Suppressor macrophage (primary cell): ENCODE results near the gene USP9X.
"Not testable (repeated sequence)": the region's sequence is repeated elsewhere in the genome, so short reads cannot be mapped to it uniquely, and the experiment has no call there.

Source experiments
- DNase-seq, 4 experiments: peaks; one replicate each; pipeline ENCODE4 v3.0.0-alpha.2; 2020 to 2022
- total RNA-seq, 17 experiments: gene quantifications; one replicate each; lab custom pipeline; 2026; ENCODE audit warnings: mixed read lengths in 6 of 17, inconsistent platforms in 3 of 17; lab: John Stamatoyannopoulos, UW

The USP9X gene, protein sequence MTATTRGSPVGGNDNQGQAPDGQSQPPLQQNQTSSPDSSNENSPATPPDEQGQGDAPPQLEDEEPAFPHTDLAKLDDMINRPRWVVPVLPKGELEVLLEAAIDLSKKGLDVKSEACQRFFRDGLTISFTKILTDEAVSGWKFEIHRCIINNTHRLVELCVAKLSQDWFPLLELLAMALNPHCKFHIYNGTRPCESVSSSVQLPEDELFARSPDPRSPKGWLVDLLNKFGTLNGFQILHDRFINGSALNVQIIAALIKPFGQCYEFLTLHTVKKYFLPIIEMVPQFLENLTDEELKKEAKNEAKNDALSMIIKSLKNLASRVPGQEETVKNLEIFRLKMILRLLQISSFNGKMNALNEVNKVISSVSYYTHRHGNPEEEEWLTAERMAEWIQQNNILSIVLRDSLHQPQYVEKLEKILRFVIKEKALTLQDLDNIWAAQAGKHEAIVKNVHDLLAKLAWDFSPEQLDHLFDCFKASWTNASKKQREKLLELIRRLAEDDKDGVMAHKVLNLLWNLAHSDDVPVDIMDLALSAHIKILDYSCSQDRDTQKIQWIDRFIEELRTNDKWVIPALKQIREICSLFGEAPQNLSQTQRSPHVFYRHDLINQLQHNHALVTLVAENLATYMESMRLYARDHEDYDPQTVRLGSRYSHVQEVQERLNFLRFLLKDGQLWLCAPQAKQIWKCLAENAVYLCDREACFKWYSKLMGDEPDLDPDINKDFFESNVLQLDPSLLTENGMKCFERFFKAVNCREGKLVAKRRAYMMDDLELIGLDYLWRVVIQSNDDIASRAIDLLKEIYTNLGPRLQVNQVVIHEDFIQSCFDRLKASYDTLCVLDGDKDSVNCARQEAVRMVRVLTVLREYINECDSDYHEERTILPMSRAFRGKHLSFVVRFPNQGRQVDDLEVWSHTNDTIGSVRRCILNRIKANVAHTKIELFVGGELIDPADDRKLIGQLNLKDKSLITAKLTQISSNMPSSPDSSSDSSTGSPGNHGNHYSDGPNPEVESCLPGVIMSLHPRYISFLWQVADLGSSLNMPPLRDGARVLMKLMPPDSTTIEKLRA (N-terminal part only)
- total RNA-seq: 265 to 458 (median 339) reads per million in 17 experiments

DNA sequence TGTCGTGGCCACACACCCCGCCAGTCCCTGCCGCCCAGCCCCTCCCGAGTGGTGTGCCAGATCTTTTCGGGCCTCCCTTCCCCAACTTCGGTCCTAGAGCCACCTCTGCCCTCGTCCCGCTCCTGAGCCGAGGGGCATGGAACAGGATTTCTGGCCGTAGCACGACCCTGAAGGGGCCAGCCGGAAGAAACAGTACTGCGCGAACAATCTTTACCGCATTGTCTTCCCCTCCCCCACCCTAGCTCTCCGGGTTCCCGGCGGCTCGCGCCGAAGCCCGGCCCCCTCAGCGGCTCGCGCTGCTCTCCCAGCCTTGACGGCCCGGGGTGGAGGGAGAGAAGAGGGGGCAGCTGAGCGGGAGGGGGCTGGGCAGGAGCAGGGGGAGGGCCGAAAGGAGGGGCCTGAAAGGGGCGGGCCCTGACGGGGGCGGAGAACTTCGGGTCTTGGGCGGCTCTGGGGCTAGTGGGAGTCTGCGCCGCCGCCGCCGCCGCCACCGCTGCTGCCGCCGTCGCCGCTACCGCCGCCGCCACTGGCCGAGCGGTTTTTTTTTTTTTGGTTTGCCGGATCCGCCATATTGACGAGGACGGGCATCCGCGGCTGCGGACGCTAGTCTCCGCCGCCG lies at the start of gene USP9X:
Gene USP9X (plus strand): TSS at position 553 of the 619 bp plus-strand sequence. CDS start 38,184 bp downstream, outside the sequence.
- peak; percentile 86 to 92 (median 90) for DNase-seq

DNA sequence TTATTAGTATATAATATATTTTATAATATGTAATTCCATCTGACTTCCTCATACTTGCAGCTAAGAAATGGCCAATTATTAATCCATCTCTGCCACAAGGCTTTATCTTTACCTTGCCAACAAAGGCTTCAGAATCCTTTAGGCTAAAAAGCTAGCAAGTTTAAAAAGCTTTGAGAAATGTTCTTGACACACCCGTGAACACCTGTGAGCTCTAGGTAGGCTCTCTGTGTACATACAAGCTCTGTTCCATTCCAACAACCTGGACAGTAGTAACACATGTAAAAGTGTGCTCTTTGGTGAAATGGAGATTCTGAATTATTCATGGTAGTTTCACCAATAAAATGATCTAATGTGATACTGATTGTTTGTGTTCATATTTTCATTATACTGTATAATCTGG lies 49.7 kb upstream of the USP9X start:
- no peak for DNase-seq

DNA sequence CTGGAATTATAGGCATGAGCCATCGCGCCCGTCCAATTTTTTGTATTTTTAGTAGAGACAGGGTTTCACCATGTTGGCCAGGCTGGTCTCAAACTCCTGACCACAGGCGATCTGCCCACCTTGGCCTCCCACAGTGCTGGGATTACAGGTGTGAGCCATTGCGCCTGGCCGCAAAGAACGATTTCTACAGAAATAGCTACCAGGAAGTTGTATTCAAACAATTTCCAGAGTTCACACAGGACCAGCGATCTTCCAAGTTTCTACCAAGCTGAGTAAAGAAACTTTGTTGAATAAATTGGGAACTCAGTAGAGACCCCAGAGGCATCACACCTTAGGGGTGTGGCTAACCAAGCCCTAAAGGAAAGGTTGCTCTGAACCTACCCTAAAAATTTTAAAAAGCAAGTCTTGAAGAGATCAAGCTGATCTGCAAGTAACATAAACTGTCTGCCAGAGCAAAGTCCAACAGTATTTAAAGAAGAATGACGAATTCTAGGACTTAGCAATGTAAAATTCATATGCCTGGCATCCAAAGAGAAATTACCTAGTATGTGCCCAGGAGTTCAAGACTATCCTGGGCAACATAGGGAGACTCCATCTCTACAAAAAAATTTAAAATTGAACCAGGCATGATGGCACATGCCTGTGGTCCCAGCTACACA lies 48.4 kb upstream of the USP9X start:
- DNase-seq: no peak

DNA sequence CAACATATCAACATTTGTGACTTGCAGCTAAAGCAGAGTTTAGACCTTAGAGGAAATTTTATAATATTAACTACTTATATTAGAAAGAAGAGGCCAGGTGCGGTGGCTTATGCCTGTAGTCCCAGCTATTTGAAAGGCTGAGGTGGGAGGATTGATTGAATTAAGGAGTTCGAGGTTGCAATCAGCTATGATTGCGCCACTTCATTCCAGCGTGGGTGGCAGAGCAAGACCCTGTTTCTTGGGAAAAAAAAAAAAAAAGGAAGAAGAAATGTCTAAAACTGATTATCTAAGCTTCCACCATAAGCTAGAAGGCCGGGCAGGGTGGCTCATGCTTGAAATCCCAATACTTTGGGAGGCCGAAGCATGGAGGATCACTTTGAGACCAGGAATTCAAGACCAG lies 42.0 kb upstream of the USP9X start:
- peak; percentile 3 to 54 (median 34) for DNase-seq

DNA sequence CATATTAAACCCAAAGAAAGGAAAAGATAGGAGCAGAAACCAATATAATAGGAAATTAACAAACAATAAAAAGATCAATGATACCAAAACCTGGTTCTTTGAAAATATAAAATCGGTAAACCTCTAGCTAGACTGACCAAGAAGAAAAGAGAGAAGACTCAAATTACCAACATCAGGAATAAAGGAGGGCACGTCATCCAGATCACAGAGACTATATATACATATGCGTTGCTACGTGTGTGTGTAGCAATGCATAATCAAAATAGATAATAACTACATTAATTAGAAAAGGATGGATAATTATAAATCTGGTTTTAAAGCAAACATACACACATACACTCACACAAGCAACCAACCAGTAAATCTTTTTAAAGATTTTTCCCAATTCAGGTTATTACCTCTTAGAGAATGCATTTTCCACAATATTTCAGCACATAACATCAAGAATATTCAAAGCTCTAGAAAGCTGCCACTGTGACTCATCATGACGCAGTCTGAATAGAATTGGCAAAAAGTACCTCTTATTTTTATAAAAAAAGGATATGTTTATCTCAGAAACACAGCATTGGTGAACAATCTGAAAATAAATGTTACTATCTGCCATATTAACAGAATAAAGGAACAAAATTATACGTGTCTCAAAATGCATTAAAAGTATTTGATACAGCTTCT lies 41.4 kb upstream of the USP9X start:
- DNase-seq: no peak

DNA sequence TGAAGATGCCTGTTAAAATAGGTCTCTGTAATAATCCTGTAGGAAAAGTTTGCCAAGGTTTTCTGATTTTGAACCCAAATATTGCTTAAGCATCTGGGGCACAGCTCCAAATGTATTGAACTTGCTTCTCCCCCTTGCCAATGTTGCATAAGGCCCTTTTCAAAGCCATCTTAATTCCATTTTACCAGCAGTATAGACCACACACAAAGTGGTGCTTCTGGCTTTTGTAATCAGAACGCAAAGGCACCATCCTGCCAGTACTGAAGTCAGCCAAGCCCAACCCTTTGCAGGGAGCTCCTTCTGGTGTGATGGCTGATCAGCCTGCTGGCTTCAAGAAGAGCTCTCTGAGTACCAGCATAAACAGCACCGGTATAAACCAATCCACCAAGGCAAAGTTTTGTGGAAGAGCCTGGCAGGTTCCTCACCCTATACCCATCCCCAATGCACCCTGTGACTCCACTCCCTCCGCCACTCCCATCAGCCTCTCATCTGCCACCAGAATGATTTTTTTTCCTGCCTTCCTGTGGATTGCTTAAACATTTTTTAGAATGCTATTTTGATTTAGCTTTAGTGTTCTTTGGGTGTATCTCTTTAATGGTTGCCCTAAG lies 39.2 kb upstream of the USP9X start:
- no peak for DNase-seq

DNA sequence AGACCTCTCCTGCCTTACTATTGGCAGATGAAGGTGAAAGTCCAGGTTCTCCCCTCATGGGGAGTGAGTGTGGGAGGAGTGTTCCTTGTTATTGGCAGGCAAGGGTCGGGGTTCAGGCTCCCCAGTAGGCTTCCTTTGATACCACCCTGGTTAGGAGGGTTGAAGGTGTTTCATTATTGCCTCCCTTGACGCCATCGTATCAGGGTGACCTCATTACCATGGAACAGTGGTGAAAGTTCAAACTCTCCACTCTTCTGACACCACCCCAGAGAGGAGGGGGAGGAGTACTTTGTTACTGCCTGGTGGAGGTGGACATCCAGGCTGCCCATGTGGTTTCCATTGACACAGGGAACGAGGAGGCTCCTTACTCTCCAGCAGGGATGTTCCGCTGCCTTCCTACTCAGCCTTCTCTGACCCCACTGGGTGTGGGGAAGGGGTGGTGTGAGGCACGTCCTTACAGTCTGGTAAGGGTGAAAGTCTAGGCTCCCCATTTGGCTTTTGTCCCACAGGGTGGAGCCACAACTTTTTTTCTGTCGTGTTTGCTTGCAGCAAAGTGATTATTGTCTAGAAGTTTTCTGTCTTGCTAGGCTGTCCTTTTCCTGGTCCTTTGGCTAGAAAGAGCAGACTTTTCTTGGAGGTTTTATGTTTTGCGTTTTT lies 37.2 kb upstream of the USP9X start:
- DNase-seq: no peak

DNA sequence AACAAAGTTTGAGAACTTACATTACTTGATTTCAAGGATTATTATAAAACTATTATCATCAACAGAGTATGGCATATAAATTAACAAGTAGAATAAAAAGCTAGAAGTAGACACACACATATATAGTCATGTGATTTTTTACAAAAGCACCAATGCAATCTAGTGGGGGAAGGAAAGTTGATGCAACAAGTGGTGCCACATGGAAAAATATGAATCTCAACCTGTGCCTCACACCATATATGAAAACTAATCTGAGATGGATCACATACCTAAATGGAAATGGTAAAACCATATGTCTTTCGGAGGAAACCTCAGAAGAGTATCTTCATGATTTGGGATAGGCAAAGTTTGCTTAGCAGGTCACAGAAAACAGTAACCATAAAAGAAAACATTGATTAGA lies 34.9 kb upstream of the USP9X start:
- no peak for DNase-seq

DNA sequence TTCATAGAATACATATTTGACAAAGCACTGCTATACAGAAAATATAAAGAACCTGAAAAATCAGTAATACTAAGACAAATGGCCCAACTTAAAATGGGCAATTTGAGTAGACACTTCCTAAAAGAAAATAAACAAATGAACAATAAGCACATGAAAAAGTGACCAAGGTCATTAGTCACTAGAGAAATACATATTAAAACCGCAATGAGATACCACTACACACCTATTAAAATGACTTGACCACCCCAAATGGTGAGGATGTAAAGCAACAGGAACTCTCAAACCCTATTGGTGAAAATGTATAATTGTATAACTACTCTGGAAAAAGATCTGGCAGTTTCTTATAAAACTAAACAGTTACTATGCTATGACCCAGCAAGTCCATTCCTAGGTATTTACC lies 34.0 kb upstream of the USP9X start:
- DNase-seq: no peak

DNA sequence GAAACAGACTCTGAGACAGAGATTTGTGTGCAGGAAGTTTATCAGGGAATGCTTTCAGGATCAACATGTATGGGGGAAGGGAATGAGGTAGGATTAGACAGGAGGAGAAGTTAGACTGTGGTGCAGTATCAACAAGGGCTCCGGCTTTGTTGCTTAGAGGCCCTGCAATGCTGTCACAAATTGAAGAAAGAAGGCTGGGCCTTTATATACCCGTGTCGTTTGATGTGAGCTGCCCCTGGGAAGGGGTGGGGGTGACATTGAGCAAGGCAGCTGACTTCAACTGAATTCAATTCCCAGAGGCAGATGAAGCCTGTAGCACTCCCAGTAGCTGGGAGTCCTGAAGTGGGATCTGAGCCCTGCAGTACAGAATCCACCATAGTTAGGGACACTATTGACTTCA lies 29.5 kb upstream of the USP9X start:
- no peak for DNase-seq

DNA sequence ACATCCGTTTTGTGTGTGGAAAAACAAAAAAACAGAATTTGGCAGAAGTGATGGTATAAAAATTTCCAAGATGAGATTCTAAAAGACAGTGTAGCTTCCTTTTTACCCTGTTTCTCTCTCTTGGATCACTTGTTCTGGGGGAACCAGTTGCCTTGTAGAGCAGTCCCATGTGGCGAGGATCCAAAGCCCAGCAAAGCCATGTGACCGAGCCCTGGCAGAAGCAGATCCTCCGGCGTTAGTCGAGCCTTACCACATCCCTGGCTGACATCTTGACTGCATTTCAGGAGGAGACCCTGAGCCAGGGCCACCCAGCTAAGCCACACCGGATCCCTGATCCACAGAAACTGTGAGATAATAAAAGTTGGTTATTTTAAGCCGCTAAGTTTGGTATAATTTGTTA lies 22.0 kb upstream of the USP9X start:
- DNase-seq: not testable (repeated sequence)

DNA sequence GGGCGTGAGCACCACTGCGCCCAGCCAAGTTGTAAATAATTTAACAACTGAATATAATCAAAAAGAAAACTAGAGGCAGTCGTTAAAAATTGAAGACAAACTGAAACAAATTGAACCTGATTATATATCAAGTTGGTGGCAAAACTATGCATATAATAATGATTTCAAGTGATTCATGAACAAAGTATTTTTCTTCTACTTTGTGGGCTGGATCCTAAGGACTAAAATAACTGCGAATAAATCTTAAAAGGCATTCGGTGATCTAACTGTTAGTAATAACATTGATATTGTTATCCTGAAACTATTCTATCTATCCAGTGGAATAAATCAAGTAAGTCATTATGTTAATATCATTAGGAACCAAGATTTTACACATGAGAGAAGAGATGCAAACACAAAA lies 21.2 kb upstream of the USP9X start:
- DNase-seq: no peak

DNA sequence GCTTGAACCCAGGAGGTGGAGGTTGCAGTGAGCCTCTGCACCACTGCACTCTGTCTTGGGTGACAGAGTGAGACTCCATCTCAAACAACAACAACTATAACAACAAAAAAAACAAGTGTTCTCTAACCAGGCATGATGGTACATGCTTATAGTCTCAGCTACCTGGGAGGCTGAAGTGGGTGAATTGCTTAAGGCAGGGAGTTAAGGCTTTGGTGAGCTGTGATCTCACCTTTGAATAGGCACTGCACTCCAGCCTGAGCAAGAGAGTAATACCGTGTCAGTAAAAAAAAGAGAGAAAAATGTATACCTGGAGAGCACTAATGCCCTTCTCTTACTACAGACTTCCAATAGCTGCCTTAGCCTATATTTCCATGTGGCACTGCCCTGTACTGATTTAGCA lies 18.9 kb upstream of the USP9X start:
- DNase-seq: no peak

DNA sequence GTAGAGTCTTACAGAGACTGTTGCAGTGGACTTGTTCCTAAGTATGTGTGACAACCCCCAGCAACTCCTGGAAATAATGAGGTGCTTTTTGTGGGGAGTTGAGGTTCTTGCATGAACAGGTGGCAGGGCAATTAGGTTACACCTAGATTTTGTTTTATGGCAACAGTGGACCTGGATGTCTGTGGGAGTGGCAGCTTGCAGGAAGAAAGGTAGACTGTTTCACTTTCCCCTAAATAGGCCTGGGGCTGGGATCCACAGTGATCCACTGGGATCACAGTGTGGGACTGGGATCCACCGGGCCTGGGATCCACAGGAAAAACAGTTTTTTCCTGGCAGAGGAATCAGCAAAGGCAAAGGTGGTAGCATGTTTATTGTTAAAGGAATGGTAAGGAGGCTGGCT lies 18.3 kb upstream of the USP9X start:
- no peak for DNase-seq

DNA sequence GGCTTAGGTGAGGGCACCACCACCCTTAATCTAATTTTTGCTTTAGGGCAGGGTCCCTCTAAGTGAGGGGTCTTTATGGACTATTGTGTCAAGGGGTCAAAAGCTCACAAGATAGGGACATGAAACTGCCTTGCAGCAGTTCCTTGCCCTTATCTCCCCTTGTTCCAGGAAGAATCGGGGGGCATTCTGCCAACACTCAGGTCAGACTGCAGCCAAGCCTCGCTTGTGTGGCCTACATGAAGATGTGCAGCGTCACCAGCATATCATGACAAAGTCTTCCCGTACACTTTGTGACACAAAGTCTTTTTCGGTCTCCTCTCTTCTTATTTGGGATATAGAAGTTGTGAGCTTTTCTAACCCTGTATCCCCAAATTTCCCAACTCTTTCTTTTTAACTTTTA lies 17.5 kb upstream of the USP9X start:
- no peak for DNase-seq

DNA sequence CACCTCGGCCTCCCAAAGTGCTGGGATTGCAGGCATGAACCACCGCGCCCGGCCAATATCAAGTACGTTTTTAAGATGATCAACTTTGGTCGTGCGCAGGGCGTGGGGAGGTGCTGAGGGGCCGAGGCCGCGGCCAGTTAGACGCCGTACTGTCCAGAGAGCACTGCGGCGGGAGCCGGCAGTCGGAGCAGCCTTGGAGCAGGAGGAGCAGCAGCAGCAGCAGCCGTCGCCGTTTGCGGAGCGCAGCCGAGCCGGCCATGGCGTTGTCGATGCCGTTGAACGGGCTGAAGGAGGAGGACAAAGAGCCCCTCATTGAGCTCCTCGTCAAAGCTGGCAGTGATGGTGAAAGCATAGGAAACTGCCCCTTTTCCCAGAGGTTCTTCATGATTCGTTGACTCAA lies 8.5 kb upstream of the USP9X start:
- DNase-seq: no peak

DNA sequence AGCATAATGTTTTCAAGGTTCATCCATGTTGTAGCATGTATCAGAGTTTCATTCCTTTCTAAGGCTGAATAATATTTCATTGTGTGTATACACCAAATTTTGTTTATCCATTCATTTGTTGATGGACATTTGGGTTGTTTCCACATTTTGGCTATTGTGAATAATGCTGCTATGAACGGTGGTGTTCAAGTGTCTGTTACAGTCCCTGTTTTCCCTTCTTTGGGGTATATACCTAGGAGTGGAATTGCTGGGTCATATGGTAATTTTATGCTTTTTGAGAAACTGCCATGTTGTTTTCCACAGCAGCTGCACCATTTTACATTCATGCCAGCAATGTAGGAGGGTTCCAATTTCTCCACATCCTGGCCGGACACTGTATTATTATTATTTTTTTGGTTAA lies 3.4 kb upstream of the USP9X start:
- DNase-seq: no peak

DNA sequence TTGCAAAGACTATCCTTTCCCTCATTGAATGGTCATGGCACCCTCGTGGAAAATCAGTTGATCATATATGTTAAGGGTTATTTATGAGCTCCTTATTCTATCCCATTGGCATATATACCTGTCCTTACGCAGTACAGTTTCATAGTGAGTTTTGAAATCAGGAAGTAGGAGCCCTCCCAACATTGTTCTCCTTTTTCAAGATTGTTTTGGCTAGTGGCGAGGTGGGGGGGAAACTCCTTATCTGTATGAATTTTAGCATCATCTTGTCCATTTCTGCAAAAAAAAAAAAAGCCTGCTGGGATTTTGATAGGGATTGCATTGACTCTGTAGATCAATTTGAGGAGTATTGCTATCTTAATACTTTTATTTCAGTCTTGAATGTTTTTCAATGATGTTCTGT lies 2.5 kb upstream of the USP9X start:
- peak in 3 of 4 experiments; percentile 20 to 30 (median 29) for DNase-seq

DNA sequence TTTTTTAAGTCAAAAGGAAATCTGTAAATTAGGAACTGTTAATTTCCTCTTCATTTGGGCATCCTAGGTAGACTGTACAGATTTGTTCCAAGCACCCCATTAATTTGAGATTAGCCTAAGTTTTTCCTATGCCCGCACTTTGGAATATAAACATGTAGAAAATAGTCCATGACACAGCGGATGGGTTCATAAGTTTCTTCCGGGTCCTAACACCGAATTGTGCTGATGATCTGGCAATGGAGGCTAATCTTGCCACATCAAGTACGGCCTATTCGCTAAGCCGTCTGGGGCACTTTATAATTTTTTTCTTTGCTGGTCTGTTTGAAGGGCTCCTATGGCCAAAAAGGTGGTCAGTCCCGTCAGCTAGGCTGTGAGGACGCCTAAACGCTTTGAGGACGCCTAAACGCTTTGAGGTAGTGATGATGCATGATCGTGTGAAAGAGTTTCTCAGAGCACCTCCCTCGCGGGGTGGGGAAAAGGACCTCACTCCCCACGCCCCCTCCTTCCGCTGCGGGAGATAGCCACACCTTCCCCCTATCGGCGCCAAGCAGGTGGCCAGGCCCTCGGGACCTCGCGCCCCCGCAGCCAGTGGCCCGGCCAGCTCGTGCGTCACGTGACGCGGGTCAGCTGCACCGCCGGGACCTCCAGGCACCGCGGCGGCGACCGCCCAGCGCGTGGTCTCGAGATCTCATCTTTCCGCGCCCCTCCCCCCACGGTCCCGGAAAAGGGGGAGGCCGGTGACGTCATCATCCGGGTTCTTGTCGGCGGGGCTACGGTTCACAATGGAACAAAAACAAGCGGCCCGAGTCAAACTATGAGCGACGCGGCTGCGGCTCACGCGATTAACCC lies 977 bp upstream of the USP9X start:
- DNase-seq: peak; percentile 95 to 97 (median 96)

DNA sequence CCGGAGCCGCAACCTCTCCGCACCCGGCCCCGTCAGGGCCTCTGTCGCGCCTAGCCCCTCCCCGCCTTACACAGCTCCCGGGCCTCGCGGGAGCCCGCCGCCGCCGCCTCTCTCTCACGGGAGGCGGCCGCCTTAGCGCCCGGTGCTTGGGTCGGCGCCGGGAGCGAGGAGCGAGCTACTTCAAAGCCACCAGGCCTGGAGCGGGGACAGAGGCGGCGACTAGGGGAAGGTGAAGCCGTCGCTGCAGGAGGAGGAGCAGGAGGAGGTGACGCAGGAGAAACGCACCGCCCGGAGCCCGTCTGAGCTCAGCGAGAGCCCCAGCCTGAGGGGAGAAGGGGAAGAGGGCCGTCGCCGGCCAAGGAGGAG lies 250 bp downstream of the USP9X start:
- peak; percentile 65 to 82 (median 78) for DNase-seq
